Gastrocnemius medialis (tissue), 4 donors: ENCODE measurements around the gene VASP.

Source experiments
- CTCF ChIP-seq, 5 experiments: fragments of 450-650 bp in 3 of 5; fragments of 200-600 bp in 2 of 5; sonication (generic) in 2 of 5; IDR thresholded peaks in 4 of 5; conservative IDR thresholded peaks in 1 of 5; 1 replicate in 4 of 5; 2 replicates in 1 of 5; pipeline ENCODE4 v1.5.1; 2016 to 2019; ENCODE audit warnings: antibody characterized with exemption in 5 of 5, mild to moderate bottlenecking in 3 of 5, moderate library complexity in 3 of 5
- POLR2A ChIP-seq, 2 donors: fragments of 450-650 bp; IDR thresholded peaks; one replicate each; pipeline ENCODE4 v1.6.1; 2017; ENCODE audit warnings: antibody characterized with exemption in 2 of 2, mild to moderate bottlenecking in 2 of 2, moderate library complexity in 2 of 2

GRCh38 chr19:45522010-45522941 lies 15.0 kb downstream of the VASP start:
- TF ChIP-seq CTCF (IDR thresholded peaks at IDR 0.05 in 4 of 5, conservative IDR thresholded peaks at IDR 0.05 in 1 of 5) (no peak), POLR2A (IDR thresholded peaks at IDR 0.05) (no peak)
